NT2/D1 (cell line): ENCODE results near the gene PKMYT1.
A peak's percentile ranks its signal among the peaks of the same experiment; 100 is the strongest.

Experiments used
- DNase-seq: peaks from one replicate; pipeline ENCODE4 v3.0.0-alpha.2; 2011; ENCODE audit warnings: low read depth, low spot score
- H3K27me3 ChIP-seq: 2 replicates; pipeline ENCODE4 v1.6.0; 2011; ENCODE audit warnings: mild to moderate bottlenecking; ENCODE audit not compliant: insufficient read length, insufficient read depth
- H3K36me3 ChIP-seq: 2 replicates; pipeline ENCODE4 v1.6.1; 2011; ENCODE audit warnings: mild to moderate bottlenecking, low read length, mixed read lengths; ENCODE audit not compliant: insufficient read depth, insufficient read length
- H3K4me1 ChIP-seq: 2 replicates; pipeline ENCODE4 v1.5.1; 2011; ENCODE audit not compliant: insufficient read depth, insufficient read length
- H3K4me3 ChIP-seq: 2 replicates; pipeline ENCODE4 v1.5.1; 2011; ENCODE audit warnings: low read depth; ENCODE audit not compliant: insufficient read length
- H3K9ac ChIP-seq: 2 replicates; pipeline ENCODE4 v1.6.0; 2011; ENCODE audit warnings: low read depth; ENCODE audit not compliant: insufficient read length
- H3K9me3 ChIP-seq: 2 replicates; pipeline ENCODE4 v1.5.1; 2011; ENCODE audit warnings: mild to moderate bottlenecking, low read length; ENCODE audit not compliant: insufficient read depth
- SUZ12 ChIP-seq: IDR thresholded peaks from 2 replicates; pipeline ENCODE4 v1.6.1; 2011; ENCODE audit not compliant: insufficient read length, insufficient read depth; ENCODE audit errors: extremely low read depth
- YY1 ChIP-seq: IDR thresholded peaks from 2 replicates; pipeline ENCODE4 v1.6.1; 2011; ENCODE audit not compliant: insufficient read length, insufficient read depth
- ZNF274 ChIP-seq: IDR thresholded peaks from 2 replicates; pipeline ENCODE4 v1.6.1; 2011; ENCODE audit warnings: mild to moderate bottlenecking, low read depth, low read length

Gene PKMYT1

DNA sequence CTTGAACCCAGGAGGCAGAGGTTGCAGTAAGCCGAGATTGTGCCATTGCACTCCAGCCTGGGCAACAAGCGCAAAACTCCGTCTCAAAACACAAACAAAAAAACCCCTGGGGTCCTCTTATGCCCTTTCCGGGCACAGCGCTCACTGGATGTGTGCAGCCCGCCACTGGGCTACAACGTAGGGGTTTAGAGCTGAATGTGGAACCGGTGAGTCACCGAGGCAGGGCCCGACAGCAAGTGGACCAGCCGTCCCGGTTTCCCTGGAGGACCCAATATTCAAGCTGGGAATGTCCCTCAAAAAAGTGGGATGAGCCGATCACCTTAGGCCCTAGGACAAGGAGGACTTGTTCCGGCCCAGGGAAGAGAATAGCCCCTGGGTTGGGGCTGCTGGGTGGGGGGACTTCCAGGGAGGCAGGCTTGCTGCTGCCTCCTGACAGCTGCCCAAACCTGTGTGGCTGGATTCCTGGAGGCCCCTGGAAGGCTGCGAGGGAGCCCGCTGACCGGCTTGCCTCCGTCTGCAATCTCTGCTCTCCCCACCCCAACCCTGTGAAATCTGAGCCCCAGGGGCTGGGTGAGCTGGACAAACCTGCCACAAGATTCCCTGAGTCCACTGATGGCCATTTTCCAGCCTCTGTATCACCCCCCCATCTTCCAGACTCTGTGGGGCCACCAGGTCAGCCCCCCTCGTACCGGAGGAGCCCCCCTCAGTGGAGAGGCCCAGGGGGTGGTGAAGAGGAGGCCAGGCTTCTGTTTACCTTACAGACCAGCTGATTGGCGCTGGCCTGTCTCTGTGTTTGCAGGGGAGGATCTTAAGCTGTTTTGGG is 29.5 kb upstream of the PKMYT1 start:
- H3K4me3 ChIP-seq: peak overlapping the region; percentile 36
- no peaks in the 10 kb centered on the region for H3K9me3 ChIP-seq
- H3K36me3 ChIP-seq: peaks cover 15% of the 10 kb centered on the region
- DNase-seq: no peak
- peaks cover 33% of the 10 kb centered on the region for H3K27me3 ChIP-seq
- peak overlapping the region; percentile 79 for H3K9ac ChIP-seq
- TF ChIP-seq ZNF274: no peak
- TF ChIP-seq YY1: no peak
- TF ChIP-seq SUZ12: no peak
- H3K4me1 ChIP-seq: peaks cover 42% of the 10 kb centered on the region

- Histone ChIP-seq H3K27me3 (peaks cover 33% of the 10 kb centered on the region), H3K9ac (peak overlapping the region; percentile 26), H3K4me3 (peak overlapping the region; percentile 27), H3K4me1 (peaks cover 34% of the 10 kb centered on the region), H3K9me3 (no peaks in the 10 kb centered on the region), H3K36me3 (peaks cover 4% of the 10 kb centered on the region)
- no peak for DNase-seq
- TF ChIP-seq ZNF274 (no peak), SUZ12 (no peak), YY1 (no peak)
These were observed 28.4 kb upstream of the PKMYT1 start for GRCh38 chr16:3008690-3009037.

- Histone ChIP-seq H3K27me3 (peaks cover 28% of the 10 kb centered on the region), H3K36me3 (no peaks in the 10 kb centered on the region), H3K4me3 (peak overlapping the region; percentile 50), H3K9me3 (no peaks in the 10 kb centered on the region), H3K9ac (peak overlapping the region; percentile 92), H3K4me1 (peaks cover 29% of the 10 kb centered on the region)
- TF ChIP-seq YY1: no peak
- TF ChIP-seq SUZ12: no peak
- no peak for TF ChIP-seq ZNF274
- DNase-seq: peak; percentile 99
These were observed 27.9 kb upstream of the PKMYT1 start for GRCh38 chr16:3007957-3008689.

GRCh38 chr16:3007059-3007956 is 27.1 kb upstream of the PKMYT1 start:
- H3K27me3 ChIP-seq: peaks cover 22% of the 10 kb centered on the region

GRCh38 chr16:3004781-3005284 is 24.6 kb upstream of the PKMYT1 start:
- Histone ChIP-seq H3K36me3 (no peaks in the 10 kb centered on the region), H3K9me3 (no peaks in the 10 kb centered on the region), H3K4me3 (peak overlapping the region; percentile 17), H3K4me1 (peaks cover 32% of the 10 kb centered on the region), H3K9ac (peak overlapping the region; percentile 47), H3K27me3 (peaks cover 13% of the 10 kb centered on the region)
- no peak for TF ChIP-seq SUZ12
- no peak for TF ChIP-seq ZNF274
- no peak for TF ChIP-seq YY1
- DNase-seq: no peak

More at GRCh38 chr16:3007059-3007956, 27.1 kb upstream of the PKMYT1 start:
- TF ChIP-seq SUZ12 (no peak), ZNF274 (no peak), YY1 (no peak)
- no peak for DNase-seq
- Histone ChIP-seq H3K9ac (peak overlapping the region; percentile 92), H3K36me3 (no peaks in the 10 kb centered on the region), H3K9me3 (no peaks in the 10 kb centered on the region), H3K4me1 (peaks cover 25% of the 10 kb centered on the region), H3K4me3 (peak overlapping the region; percentile 50)

DNA sequence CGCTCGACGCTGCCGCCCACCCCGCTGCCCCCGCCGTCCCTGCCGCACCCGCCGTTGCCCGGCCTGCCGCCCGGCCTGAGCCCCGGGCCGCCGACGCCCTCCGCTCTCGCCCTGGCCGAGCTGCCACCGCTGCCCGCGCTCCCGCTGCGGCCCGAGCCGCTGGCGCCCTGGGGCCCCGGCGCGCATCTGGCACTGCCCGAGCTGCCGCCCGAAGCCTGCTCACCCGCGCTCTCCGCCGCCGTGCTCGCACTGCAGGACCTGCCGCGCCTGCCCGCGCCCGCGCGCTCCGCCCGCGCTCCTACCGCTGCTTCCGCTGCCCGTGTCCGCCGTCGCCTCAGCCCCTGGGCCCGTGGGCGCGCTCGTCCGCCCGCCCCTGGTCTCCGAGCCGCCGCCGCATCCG is 24.1 kb upstream of the PKMYT1 start:
- DNase-seq: no peak
- H3K36me3 ChIP-seq: no peaks in the 10 kb centered on the region
- TF ChIP-seq ZNF274 (no peak), YY1 (no peak), SUZ12 (no peak)
- peaks cover 13% of the 10 kb centered on the region for H3K27me3 ChIP-seq
- peak overlapping the region; percentile 10 for H3K4me3 ChIP-seq
- H3K4me1 ChIP-seq: peaks cover 35% of the 10 kb centered on the region
- H3K9me3 ChIP-seq: no peaks in the 10 kb centered on the region
- H3K9ac ChIP-seq: no peak overlapping the region
